WTC11 (cell line): ENCODE results near the gene LPP. TPM values are rescaled to one million over a fixed set of nuclear protein-coding genes. Genes with fewer than 3 reads are reported as not detected.
A peak's percentile ranks its signal among the peaks of the same experiment; 100 is the strongest.

Source experiments
- ATAC-seq: fragments of 200-7000 bp; cut with Tn5 transposase; 2 replicates; pipeline ENCODE4 v1.10.0; 2021; ENCODE audit warnings: mild to moderate bottlenecking, moderate library complexity
- CTCF ChIA-PET: fragments of 300-600 bp; sonication (Branson Sonifier 250); formaldehyde crosslinking; loops from one replicate; lab custom pipeline; 2021; ENCODE audit warnings: antibody characterized with exemption; lab: Charles Lee
- POLR2A ChIA-PET: fragments of 350-600 bp; sonication (Branson Sonifier 250); formaldehyde crosslinking; loops from one replicate; lab custom pipeline; 2021; ENCODE audit warnings: antibody characterized with exemption; lab: Charles Lee
- DNase-seq: peaks from one replicate; pipeline ENCODE4 v3.0.0; 2021; ENCODE audit warnings: low spot score
- H3K27ac Mint-ChIP-seq: 2 replicates; pipeline ENCODE4 v1.8.0; 2021; ENCODE audit warnings: mixed read lengths
- H3K27me3 Mint-ChIP-seq: 2 replicates; pipeline ENCODE4 v1.8.0; 2021; ENCODE audit warnings: low read depth, mild to moderate bottlenecking, moderate library complexity, mixed read lengths
- H3K36me3 Mint-ChIP-seq: 2 replicates; pipeline ENCODE4 v1.8.0; 2021; ENCODE audit warnings: mixed read lengths
- H3K4me1 Mint-ChIP-seq: 2 replicates; pipeline ENCODE4 v1.8.0; 2022; ENCODE audit warnings: mixed read lengths
- H3K4me3 Mint-ChIP-seq: 2 replicates; pipeline ENCODE4 v1.8.0; 2021; ENCODE audit warnings: mild to moderate bottlenecking, moderate library complexity, mixed read lengths
- H3K9me3 Mint-ChIP-seq: 2 replicates; pipeline ENCODE4 v1.8.0; 2021; ENCODE audit warnings: mixed read lengths
- AFF4 ChIP-seq: sonication (generic); formaldehyde crosslinking; IDR thresholded peaks from 2 replicates; pipeline ENCODE4 v1.8.1; 2023; ENCODE audit warnings: mild to moderate bottlenecking, missing genetic modification reagents, borderline replicate concordance
- ATF1 ChIP-seq: sonication (generic); formaldehyde crosslinking; IDR thresholded peaks from 2 replicates; pipeline ENCODE4 v1.8.1; 2023; ENCODE audit warnings: mild to moderate bottlenecking, moderate library complexity, missing genetic modification reagents
- CREB1 ChIP-seq: sonication (generic); formaldehyde crosslinking; IDR thresholded peaks from 2 replicates; pipeline ENCODE4 v1.8.0; 2023; ENCODE audit warnings: mild to moderate bottlenecking, missing genetic modification reagents
- FOXK1 ChIP-seq: sonication (generic); formaldehyde crosslinking; IDR thresholded peaks from 2 replicates; pipeline ENCODE4 v1.8.0; 2022; ENCODE audit warnings: mild to moderate bottlenecking, moderate library complexity, missing genetic modification reagents
- FOXP1 ChIP-seq: sonication (generic); formaldehyde crosslinking; IDR thresholded peaks from 2 replicates; pipeline ENCODE4 v1.8.0; 2022; ENCODE audit warnings: missing genetic modification reagents, mild to moderate bottlenecking, moderate library complexity, borderline replicate concordance
- GTF2I ChIP-seq: fragments of 250-450 bp; sonication (Bioruptor Pico); conservative IDR thresholded peaks from 2 replicates; pipeline ENCODE4 v1.4.0; 2021; ENCODE audit warnings: mild to moderate bottlenecking
- IRF2 ChIP-seq: sonication (generic); formaldehyde crosslinking; IDR thresholded peaks from 2 replicates; pipeline ENCODE4 v1.8.0; 2022; ENCODE audit warnings: low read depth, missing genetic modification reagents, borderline replicate concordance
- JUN ChIP-seq: sonication (generic); formaldehyde crosslinking; IDR thresholded peaks from 2 replicates; pipeline ENCODE4 v1.8.0; 2023; ENCODE audit warnings: mild to moderate bottlenecking, missing genetic modification reagents
- MLX ChIP-seq: sonication (generic); formaldehyde crosslinking; IDR thresholded peaks from 2 replicates; pipeline ENCODE4 v1.8.1; 2023; ENCODE audit warnings: mild to moderate bottlenecking, missing genetic modification reagents, moderate library complexity
- NFYB ChIP-seq: sonication (generic); formaldehyde crosslinking; conservative IDR thresholded peaks from 2 replicates; pipeline ENCODE4 v1.8.0; 2022; ENCODE audit warnings: low read depth, missing genetic modification reagents
- NR1H2 ChIP-seq: sonication (generic); formaldehyde crosslinking; IDR thresholded peaks from 2 replicates; pipeline ENCODE4 v1.9.0; 2021; ENCODE audit warnings: mild to moderate bottlenecking, moderate library complexity, missing genetic modification reagents
- SMAD3 ChIP-seq: sonication (generic); formaldehyde crosslinking; IDR thresholded peaks from 2 replicates; pipeline ENCODE4 v1.8.0; 2022; ENCODE audit warnings: missing genetic modification reagents, mild to moderate bottlenecking, borderline replicate concordance
- USF1 ChIP-seq: sonication (generic); formaldehyde crosslinking; IDR thresholded peaks from 2 replicates; pipeline ENCODE4 v1.8.0; 2022; ENCODE audit warnings: mild to moderate bottlenecking, missing genetic modification reagents
- ZBTB21 ChIP-seq: sonication (generic); formaldehyde crosslinking; IDR thresholded peaks from 2 replicates; pipeline ENCODE4 v1.8.1; 2023; ENCODE audit warnings: mild to moderate bottlenecking, missing genetic modification reagents, borderline replicate concordance
- ZNF281 ChIP-seq: sonication (generic); formaldehyde crosslinking; IDR thresholded peaks from 2 replicates; pipeline ENCODE4 v1.8.0; 2023; ENCODE audit warnings: mild to moderate bottlenecking, missing genetic modification reagents
- total RNA-seq: library from RNA; stranded (reverse); gene quantifications from 3 replicates; pipeline ENCODE4 v1.2.3, GENCODE V29; 2021
- TF ChIP-seq, protein P1 (sequence below): sonication (generic); formaldehyde crosslinking; IDR thresholded peaks from 2 replicates; pipeline ENCODE4 v1.8.1; 2023; ENCODE audit warnings: mild to moderate bottlenecking, missing genetic modification reagents
- TF ChIP-seq, protein P2 (sequence below): fragments of 250-450 bp; sonication (Bioruptor Pico); IDR thresholded peaks from 2 replicates; pipeline ENCODE4 v2.1.2; 2022; ENCODE audit warnings: mild to moderate bottlenecking, moderate library complexity
- TF ChIP-seq, protein P3 (sequence below): sonication (generic); formaldehyde crosslinking; IDR thresholded peaks from 2 replicates; pipeline ENCODE4 v1.8.1; 2022; ENCODE audit warnings: missing genetic modification reagents, borderline replicate concordance
- TF ChIP-seq, protein P4 (sequence below): sonication (generic); formaldehyde crosslinking; IDR thresholded peaks from 2 replicates; pipeline ENCODE4 v1.8.0; 2022; ENCODE audit warnings: mild to moderate bottlenecking, missing genetic modification reagents

Gene LPP
- total RNA-seq, 1 experiment from 2014 or later, result 49.6 TPM

DNA sequence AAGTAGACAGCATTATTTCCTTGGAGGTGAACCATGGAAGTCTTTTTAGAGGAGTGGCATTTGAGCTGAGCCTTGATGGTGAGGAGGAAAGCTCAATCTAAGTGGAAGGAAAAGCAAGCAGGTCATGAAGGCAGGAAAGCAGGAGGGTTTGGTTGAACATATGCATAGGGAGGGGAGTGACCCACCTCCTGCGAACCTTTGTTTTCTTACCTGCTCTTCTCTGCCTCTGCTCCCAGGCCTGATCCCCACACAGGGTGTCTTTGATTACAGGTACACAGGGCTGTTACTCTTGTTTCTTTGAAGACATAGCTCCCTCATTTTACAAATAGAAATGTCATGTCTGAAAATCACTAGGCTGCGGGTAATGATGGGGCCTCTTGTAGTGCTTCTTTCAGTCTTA lies 769.7 kb downstream of the LPP start:
- Mint-ChIP-seq H3K27ac (no peak overlapping the region), H3K9me3 (peaks cover 11% of the 10 kb centered on the region)
- ATAC-seq, result peak; percentile 65
- TF ChIP-seq ZNF281 (CRISPR knock-in tag), result no peak
- TF ChIP-seq ZBTB21, result no peak
- TF ChIP-seq, protein P1, sequence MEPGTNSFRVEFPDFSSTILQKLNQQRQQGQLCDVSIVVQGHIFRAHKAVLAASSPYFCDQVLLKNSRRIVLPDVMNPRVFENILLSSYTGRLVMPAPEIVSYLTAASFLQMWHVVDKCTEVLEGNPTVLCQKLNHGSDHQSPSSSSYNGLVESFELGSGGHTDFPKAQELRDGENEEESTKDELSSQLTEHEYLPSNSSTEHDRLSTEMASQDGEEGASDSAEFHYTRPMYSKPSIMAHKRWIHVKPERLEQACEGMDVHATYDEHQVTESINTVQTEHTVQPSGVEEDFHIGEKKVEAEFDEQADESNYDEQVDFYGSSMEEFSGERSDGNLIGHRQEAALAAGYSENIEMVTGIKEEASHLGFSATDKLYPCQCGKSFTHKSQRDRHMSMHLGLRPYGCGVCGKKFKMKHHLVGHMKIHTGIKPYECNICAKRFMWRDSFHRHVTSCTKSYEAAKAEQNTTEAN (CRISPR knock-in tag), result no peak
- TF ChIP-seq, all 79 proteins: peak for 0
- ChIA-PET POLR2A (no interaction called here), CTCF (no interaction called here)
- H3K4me1 Mint-ChIP-seq, result peaks cover 14% of the 10 kb centered on the region
- no peak overlapping the region for H3K4me3 Mint-ChIP-seq
- DNase-seq, result no peak
- H3K27me3 Mint-ChIP-seq, result no peaks in the 10 kb centered on the region
- peaks cover 3% of the 10 kb centered on the region; the same call in 1 of the 2 replicates for H3K36me3 Mint-ChIP-seq

- H3K36me3 Mint-ChIP-seq, result no peaks in the 10 kb centered on the region
- H3K4me3 Mint-ChIP-seq, result no peak overlapping the region
- no peak overlapping the region for H3K27ac Mint-ChIP-seq
- no peak for TF ChIP-seq SMAD3 (CRISPR knock-in tag)
- TF ChIP-seq NR1H2, result no peak
- TF ChIP-seq ATF1 (CRISPR knock-in tag), result no peak
- no peak for TF ChIP-seq GTF2I (CRISPR knock-in tag)
- TF ChIP-seq MLX, result no peak
- no peak for TF ChIP-seq NFYB
- TF ChIP-seq, protein P2, sequence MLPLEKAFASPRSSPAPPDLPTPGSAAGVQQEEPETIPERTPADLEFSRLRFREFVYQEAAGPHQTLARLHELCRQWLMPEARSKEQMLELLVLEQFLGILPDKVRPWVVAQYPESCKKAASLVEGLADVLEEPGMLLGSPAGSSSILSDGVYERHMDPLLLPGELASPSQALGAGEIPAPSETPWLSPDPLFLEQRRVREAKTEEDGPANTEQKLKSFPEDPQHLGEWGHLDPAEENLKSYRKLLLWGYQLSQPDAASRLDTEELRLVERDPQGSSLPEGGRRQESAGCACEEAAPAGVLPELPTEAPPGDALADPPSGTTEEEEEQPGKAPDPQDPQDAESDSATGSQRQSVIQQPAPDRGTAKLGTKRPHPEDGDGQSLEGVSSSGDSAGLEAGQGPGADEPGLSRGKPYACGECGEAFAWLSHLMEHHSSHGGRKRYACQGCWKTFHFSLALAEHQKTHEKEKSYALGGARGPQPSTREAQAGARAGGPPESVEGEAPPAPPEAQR (CRISPR knock-in tag), result no peak
- TF ChIP-seq USF1 (CRISPR knock-in tag), result no peak
- TF ChIP-seq, protein P3, sequence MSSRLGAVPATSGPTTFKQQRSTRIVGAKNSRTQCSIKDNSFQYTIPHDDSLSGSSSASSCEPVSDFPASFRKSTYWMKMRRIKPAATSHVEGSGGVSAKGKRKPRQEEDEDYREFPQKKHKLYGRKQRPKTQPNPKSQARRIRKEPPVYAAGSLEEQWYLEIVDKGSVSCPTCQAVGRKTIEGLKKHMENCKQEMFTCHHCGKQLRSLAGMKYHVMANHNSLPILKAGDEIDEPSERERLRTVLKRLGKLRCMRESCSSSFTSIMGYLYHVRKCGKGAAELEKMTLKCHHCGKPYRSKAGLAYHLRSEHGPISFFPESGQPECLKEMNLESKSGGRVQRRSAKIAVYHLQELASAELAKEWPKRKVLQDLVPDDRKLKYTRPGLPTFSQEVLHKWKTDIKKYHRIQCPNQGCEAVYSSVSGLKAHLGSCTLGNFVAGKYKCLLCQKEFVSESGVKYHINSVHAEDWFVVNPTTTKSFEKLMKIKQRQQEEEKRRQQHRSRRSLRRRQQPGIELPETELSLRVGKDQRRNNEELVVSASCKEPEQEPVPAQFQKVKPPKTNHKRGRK, result no peak
- no peak for DNase-seq
- ChIA-PET CTCF (no interaction called here), POLR2A (no interaction called here)
- H3K4me1 Mint-ChIP-seq, result peaks cover 12% of the 10 kb centered on the region
- peaks cover 5% of the 10 kb centered on the region for H3K9me3 Mint-ChIP-seq
- H3K27me3 Mint-ChIP-seq, result no peaks in the 10 kb centered on the region
- no peak for ATAC-seq
Measured at GRCh38 chr3:188925376-188925775, 771.4 kb downstream of the LPP start.

- POLR2A ChIA-PET, result no interaction called here
- ATAC-seq (no peak), DNase-seq (no peak)
- Mint-ChIP-seq H3K4me1 (peaks cover 12% of the 10 kb centered on the region), H3K27me3 (no peaks in the 10 kb centered on the region), H3K27ac (no peak overlapping the region), H3K9me3 (no peaks in the 10 kb centered on the region), H3K4me3 (no peak overlapping the region), H3K36me3 (no peaks in the 10 kb centered on the region)
- CTCF ChIA-PET, result no interaction called here
- TF ChIP-seq IRF2 (CRISPR knock-in tag) (no peak), AFF4 (no peak), FOXP1 (CRISPR knock-in tag) (no peak), USF1 (CRISPR knock-in tag) (no peak), CREB1 (CRISPR knock-in tag) (no peak), FOXK1 (CRISPR knock-in tag) (no peak), JUN (CRISPR knock-in tag) (no peak)
- TF ChIP-seq, protein P4, sequence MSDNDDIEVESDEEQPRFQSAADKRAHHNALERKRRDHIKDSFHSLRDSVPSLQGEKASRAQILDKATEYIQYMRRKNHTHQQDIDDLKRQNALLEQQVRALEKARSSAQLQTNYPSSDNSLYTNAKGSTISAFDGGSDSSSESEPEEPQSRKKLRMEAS, result no peak
Measured at GRCh38 chr3:188926111-188926510, 772.2 kb downstream of the LPP start.
